ENCODE data around the gene C1D. TPM values are rescaled to one million over a fixed set of nuclear protein-coding genes. Genes with fewer than 3 reads are reported as not detected.

The C1D gene
- total and polyA plus RNA-seq, 2 donors: 31.2 to 42.6 TPM

DNA sequence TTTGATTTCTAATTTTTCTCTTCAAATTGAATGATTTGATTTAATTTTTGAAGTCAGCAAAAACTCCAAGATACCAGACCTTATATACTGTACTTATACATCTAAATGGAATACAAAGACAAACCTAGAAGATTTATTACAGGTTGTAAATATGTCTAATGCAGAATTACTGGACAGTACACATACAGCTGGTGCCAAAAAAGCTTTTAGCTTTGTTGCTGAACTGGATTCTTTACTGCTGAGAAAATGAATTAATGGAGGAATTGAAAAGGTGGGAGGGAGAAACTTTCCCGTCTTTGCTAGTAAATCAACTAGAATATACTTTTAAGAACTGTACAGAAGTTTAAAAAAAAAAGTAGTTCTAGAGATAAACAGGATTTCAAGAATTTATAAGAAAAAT lies 17.5 kb downstream of the C1D start:
- 48% methylated on average over 1 of the region's 1 CpG for WGBS
- no peak overlapping the region for H3K27ac ChIP-seq (ENCODE audit: low read depth)
- no peaks in the 10 kb centered on the region for H3K36me3 ChIP-seq (ENCODE audit: insufficient read depth)
- no peak overlapping the region for H3K4me3 ChIP-seq (ENCODE audit: low read depth, low read length)
- no peaks in the 10 kb centered on the region for H3K4me1 ChIP-seq (ENCODE audit: insufficient read depth)
- peak; percentile 91 for DNase-seq (ENCODE audit: extremely low spot score)

DNA sequence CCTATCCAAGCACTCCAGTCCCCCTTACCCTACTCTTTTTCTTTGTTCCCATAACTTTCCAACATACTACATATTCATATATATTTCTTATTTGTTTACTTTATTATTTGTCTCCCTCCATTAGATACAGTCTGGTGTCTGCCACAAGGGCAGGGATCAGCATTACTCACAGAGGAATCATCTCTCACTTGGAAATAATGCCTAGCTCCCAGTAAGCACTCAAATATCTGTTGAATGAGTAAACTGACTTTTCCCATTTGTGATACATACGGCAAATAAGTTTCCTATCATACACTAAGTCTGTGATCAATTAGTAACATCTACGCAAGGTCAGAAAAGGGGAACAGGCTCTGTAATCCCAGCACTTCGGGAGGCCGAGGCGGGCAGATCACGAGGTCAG lies 18.7 kb downstream of the C1D start:
- 92% methylated on average over 6 of the region's 6 CpGs for WGBS
- H3K27ac ChIP-seq (ENCODE audit: low read depth): no peak overlapping the region

DNA sequence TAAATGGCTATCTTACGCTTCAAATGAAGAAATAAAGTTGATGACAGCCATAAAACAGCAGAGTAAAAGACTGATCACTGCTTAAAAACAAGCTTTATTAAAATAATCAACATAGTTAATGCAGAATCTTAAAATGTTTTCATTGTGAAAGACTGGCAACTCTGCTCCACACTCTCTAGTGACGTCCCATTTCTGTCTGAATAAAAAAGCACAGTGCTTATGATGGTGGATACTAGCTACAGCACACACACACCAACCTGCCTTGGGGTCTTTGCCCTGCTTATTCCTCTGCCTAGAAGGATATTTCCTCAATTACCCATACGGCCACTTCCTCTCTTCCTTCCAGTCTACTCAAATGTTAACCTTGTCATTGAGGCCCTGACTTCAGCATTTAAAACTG lies 19.1 kb downstream of the C1D start:
- WGBS: 92% methylated on average over 3 of the region's 3 CpGs
- DNase-seq (ENCODE audit: extremely low spot score): no peak
- H3K27ac ChIP-seq (ENCODE audit: low read depth): no peak overlapping the region
- no peak overlapping the region for H3K4me3 ChIP-seq (ENCODE audit: low read depth, low read length)
- no peaks in the 10 kb centered on the region for H3K4me1 ChIP-seq (ENCODE audit: insufficient read depth)
- no peaks in the 10 kb centered on the region for H3K36me3 ChIP-seq (ENCODE audit: insufficient read depth)

More for the DNA sequence above, 18.7 kb downstream of the C1D start:
- Histone ChIP-seq H3K4me3 (ENCODE audit: low read depth, low read length) (no peak overlapping the region), H3K36me3 (ENCODE audit: insufficient read depth) (no peaks in the 10 kb centered on the region), H3K4me1 (ENCODE audit: insufficient read depth) (no peaks in the 10 kb centered on the region)
- DNase-seq (ENCODE audit: extremely low spot score): no peak

GRCh38 chr2:68043032-68043431 lies 19.8 kb downstream of the C1D start:
- Histone ChIP-seq H3K4me3 (ENCODE audit: low read depth, low read length) (no peak overlapping the region), H3K27ac (ENCODE audit: low read depth) (no peak overlapping the region), H3K4me1 (ENCODE audit: insufficient read depth) (no peaks in the 10 kb centered on the region), H3K36me3 (ENCODE audit: insufficient read depth) (no peaks in the 10 kb centered on the region)
- DNase-seq (ENCODE audit: extremely low spot score): no peak
- WGBS: 91% methylated on average over 5 of the region's 5 CpGs

- no peak for DNase-seq (ENCODE audit: extremely low spot score)
- no peak overlapping the region for H3K27ac ChIP-seq (ENCODE audit: low read depth)
- no peaks in the 10 kb centered on the region for H3K36me3 ChIP-seq (ENCODE audit: insufficient read depth)
- H3K4me3 ChIP-seq (ENCODE audit: low read depth, low read length): no peak overlapping the region
- no peaks in the 10 kb centered on the region for H3K4me1 ChIP-seq (ENCODE audit: insufficient read depth)
These were observed 21.0 kb downstream of the C1D start for GRCh38 chr2:68041704-68042245.

- no peak for DNase-seq (ENCODE audit: extremely low spot score)
- 88% methylated on average over 3 of the region's 3 CpGs for WGBS
- no peak overlapping the region for H3K27ac ChIP-seq (ENCODE audit: low read depth)
- no peak overlapping the region for H3K4me3 ChIP-seq (ENCODE audit: low read depth, low read length)
- no peaks in the 10 kb centered on the region for H3K4me1 ChIP-seq (ENCODE audit: insufficient read depth)
- no peaks in the 10 kb centered on the region for H3K36me3 ChIP-seq (ENCODE audit: insufficient read depth)
These were observed 22.7 kb downstream of the C1D start for GRCh38 chr2:68040078-68040477.

- Histone ChIP-seq H3K4me1 (ENCODE audit: insufficient read depth) (no peaks in the 10 kb centered on the region), H3K36me3 (ENCODE audit: insufficient read depth) (no peaks in the 10 kb centered on the region), H3K27ac (ENCODE audit: low read depth) (no peak overlapping the region), H3K4me3 (ENCODE audit: low read depth, low read length) (no peak overlapping the region)
- DNase-seq (ENCODE audit: extremely low spot score): no peak
- 38% methylated on average over 1 of the region's 1 CpG for WGBS
These were observed 23.5 kb downstream of the C1D start for GRCh38 chr2:68039317-68039716.

- H3K4me3 ChIP-seq (ENCODE audit: low read depth, low read length): no peak overlapping the region
- H3K27ac ChIP-seq (ENCODE audit: low read depth): no peak overlapping the region
- H3K36me3 ChIP-seq (ENCODE audit: insufficient read depth): no peaks in the 10 kb centered on the region
- WGBS: 80% methylated on average over 6 of the region's 6 CpGs
- no peak for DNase-seq (ENCODE audit: extremely low spot score)
- no peaks in the 10 kb centered on the region for H3K4me1 ChIP-seq (ENCODE audit: insufficient read depth)
These were observed 30.1 kb downstream of the C1D start for GRCh38 chr2:68032702-68033101.

GRCh38 chr2:68031542-68032160 lies 31.2 kb downstream of the C1D start:
- Histone ChIP-seq H3K4me1 (ENCODE audit: insufficient read depth) (no peaks in the 10 kb centered on the region), H3K36me3 (ENCODE audit: insufficient read depth) (no peaks in the 10 kb centered on the region), H3K4me3 (ENCODE audit: low read depth, low read length) (no peak overlapping the region), H3K27ac (ENCODE audit: low read depth) (no peak overlapping the region)
- DNase-seq (ENCODE audit: extremely low spot score): no peak
- 46% methylated on average over 2 of the region's 2 CpGs for WGBS

- H3K27ac ChIP-seq (ENCODE audit: low read depth): no peak overlapping the region
- H3K4me1 ChIP-seq (ENCODE audit: insufficient read depth): no peaks in the 10 kb centered on the region
- H3K36me3 ChIP-seq (ENCODE audit: insufficient read depth): no peaks in the 10 kb centered on the region
- H3K4me3 ChIP-seq (ENCODE audit: low read depth, low read length): no peak overlapping the region
- no peak for DNase-seq (ENCODE audit: extremely low spot score)
These were observed 31.8 kb downstream of the C1D start for GRCh38 chr2:68031043-68031442.

DNA sequence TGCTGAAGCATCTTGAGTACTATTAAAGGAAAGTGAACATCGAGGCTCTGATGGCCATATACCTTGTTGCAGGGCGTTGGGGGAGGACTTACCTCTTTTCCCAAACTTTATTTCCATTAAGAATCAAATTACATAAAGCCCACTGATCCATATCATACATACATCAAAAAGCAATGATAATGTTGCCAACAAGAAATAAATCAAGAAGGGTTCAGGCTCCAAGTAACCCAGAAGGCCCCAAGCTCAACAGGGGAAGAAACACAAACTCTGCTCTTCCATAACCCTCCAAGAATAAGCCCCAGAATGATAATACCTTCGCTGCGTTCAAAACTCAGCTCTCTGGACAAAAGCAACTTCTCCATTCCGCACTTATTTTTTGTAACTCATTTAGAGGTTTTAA lies 32.3 kb downstream of the C1D start:
- H3K4me1 ChIP-seq (ENCODE audit: insufficient read depth): no peaks in the 10 kb centered on the region
- no peak overlapping the region for H3K27ac ChIP-seq (ENCODE audit: low read depth)
- no peak for DNase-seq (ENCODE audit: extremely low spot score)
- H3K4me3 ChIP-seq (ENCODE audit: low read depth, low read length): no peak overlapping the region
- no peaks in the 10 kb centered on the region for H3K36me3 ChIP-seq (ENCODE audit: insufficient read depth)
- WGBS: 87% methylated on average over 5 of the region's 5 CpGs

DNA sequence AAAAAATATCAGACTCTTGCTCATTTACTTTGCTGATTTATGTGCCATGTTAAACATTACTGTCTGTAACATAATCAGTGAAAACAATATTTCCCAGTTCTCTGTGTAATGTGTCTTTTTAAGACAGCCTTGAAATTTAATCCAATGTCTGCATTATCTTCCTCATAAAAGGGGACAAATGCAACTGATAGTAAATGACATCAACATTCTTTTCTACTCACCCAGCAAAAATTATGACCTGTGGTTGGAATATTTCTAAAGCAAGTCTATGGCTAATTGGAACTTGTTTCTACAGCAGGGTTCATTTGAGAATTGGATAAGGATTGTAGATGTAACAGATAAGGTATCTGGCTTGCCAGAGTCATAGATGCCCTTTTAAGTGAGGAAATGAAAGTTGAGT lies 34.8 kb downstream of the C1D start:
- H3K4me3 ChIP-seq (ENCODE audit: low read depth, low read length): no peak overlapping the region
- no peaks in the 10 kb centered on the region for H3K4me1 ChIP-seq (ENCODE audit: insufficient read depth)
- no peak for DNase-seq (ENCODE audit: extremely low spot score)

GRCh38 chr2:68024450-68024849 lies 38.4 kb downstream of the C1D start:
- Histone ChIP-seq H3K27ac (ENCODE audit: low read depth) (no peak overlapping the region), H3K4me1 (ENCODE audit: insufficient read depth) (no peaks in the 10 kb centered on the region), H3K4me3 (ENCODE audit: low read depth, low read length) (no peak overlapping the region), H3K36me3 (ENCODE audit: insufficient read depth) (no peaks in the 10 kb centered on the region)
- WGBS: 97% methylated on average over 22 of the region's 22 CpGs
- no peak for DNase-seq (ENCODE audit: extremely low spot score)

More for the DNA sequence above, 34.8 kb downstream of the C1D start:
- no peaks in the 10 kb centered on the region for H3K36me3 ChIP-seq (ENCODE audit: insufficient read depth)
- H3K27ac ChIP-seq (ENCODE audit: low read depth): no peak overlapping the region

- Histone ChIP-seq H3K36me3 (ENCODE audit: insufficient read depth) (no peaks in the 10 kb centered on the region), H3K27ac (ENCODE audit: low read depth) (no peak overlapping the region), H3K4me1 (ENCODE audit: insufficient read depth) (no peaks in the 10 kb centered on the region), H3K4me3 (ENCODE audit: low read depth, low read length) (no peak overlapping the region)
- DNase-seq (ENCODE audit: extremely low spot score): no peak
- WGBS: 95% methylated on average over 16 of the region's 16 CpGs
These were observed 38.9 kb downstream of the C1D start for GRCh38 chr2:68023904-68024303.

DNA sequence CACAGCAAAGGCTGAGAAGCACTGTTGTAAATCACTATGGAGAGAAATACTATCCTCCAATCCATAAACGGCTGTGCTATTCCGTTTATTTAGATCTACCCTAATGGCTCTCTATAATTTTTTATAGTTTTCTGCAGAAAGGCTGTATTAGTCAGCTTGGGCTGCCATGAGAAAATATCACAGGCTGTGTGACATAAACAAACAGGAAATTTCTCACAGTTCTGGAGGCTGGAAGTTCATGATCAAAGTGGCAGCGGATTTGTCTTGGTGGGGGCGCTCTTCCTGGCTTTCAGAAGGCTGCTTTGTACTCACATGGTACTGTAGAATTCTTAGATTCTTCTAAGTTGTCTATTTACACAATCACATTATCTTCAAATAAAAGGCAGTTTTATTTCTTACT lies 44.1 kb downstream of the C1D start:
- H3K36me3 ChIP-seq (ENCODE audit: insufficient read depth): no peaks in the 10 kb centered on the region
- no peak overlapping the region for H3K27ac ChIP-seq (ENCODE audit: low read depth)
- DNase-seq (ENCODE audit: extremely low spot score): no peak
- 62% methylated on average over 4 of the region's 4 CpGs for WGBS
- H3K4me3 ChIP-seq (ENCODE audit: low read depth, low read length): no peak overlapping the region
- no peaks in the 10 kb centered on the region for H3K4me1 ChIP-seq (ENCODE audit: insufficient read depth)

Measured in urinary bladder (tissue), 4 donors.